NCI-H187 (cell line): ENCODE results near the gene FKTN.
"Not testable (repeated sequence)": the region's sequence is repeated elsewhere in the genome, so short reads cannot be mapped to it uniquely, and the experiment has no call there.

Experiments
- DNase-seq, 2 experiments: peaks; one replicate each; lab custom pipeline; 2025; lab: John Stamatoyannopoulos, UW

Gene FKTN

GRCh38 chr9:105557804-105558610 is at the start of gene FKTN:
TSS of gene FKTN (plus strand) at chr9:105558131. CDS start at chr9:105575033, 16,902 bp downstream.
- DNase-seq, result peak; percentile 26 to 39

GRCh38 chr9:105508530-105508929 is 49.4 kb upstream of the FKTN start:
- no peak for DNase-seq

- DNase-seq, result no peak
These were observed 47.9 kb upstream of the FKTN start for GRCh38 chr9:105510024-105510423.

GRCh38 chr9:105511446-105511845 is 46.5 kb upstream of the FKTN start:
- DNase-seq, result no peak

GRCh38 chr9:105515811-105516413 is 42.0 kb upstream of the FKTN start:
- DNase-seq, result no peak

GRCh38 chr9:105519710-105520369 is 38.1 kb upstream of the FKTN start:
- not testable (repeated sequence) for DNase-seq

GRCh38 chr9:105520992-105521391 is 36.9 kb upstream of the FKTN start:
- not testable (repeated sequence) for DNase-seq

GRCh38 chr9:105522618-105523385 is 35.1 kb upstream of the FKTN start:
- not testable (repeated sequence) for DNase-seq

- no peak for DNase-seq
These were observed 26.4 kb upstream of the FKTN start for GRCh38 chr9:105531530-105531929.

- no peak for DNase-seq
These were observed 21.8 kb upstream of the FKTN start for GRCh38 chr9:105535920-105536668.

- DNase-seq, result no peak
These were observed 18.5 kb upstream of the FKTN start for GRCh38 chr9:105539452-105539851.

GRCh38 chr9:105541838-105542237 is 16.1 kb upstream of the FKTN start:
- no peak for DNase-seq

- no peak for DNase-seq
These were observed 3.9 kb upstream of the FKTN start for GRCh38 chr9:105554042-105554441.

GRCh38 chr9:105572455-105572854 is 14.5 kb downstream of the FKTN start:
- DNase-seq, result no peak

- DNase-seq, result not testable (repeated sequence)
These were observed 22.0 kb downstream of the FKTN start for GRCh38 chr9:105579952-105580351.

- DNase-seq, result not testable (repeated sequence)
These were observed 23.6 kb downstream of the FKTN start for GRCh38 chr9:105581550-105581949.

- no peak for DNase-seq
These were observed 35.2 kb downstream of the FKTN start for GRCh38 chr9:105593145-105593544.

- no peak for DNase-seq
These were observed 51.0 kb downstream of the FKTN start for GRCh38 chr9:105608721-105609598.

GRCh38 chr9:105621001-105621400 is 63.1 kb downstream of the FKTN start:
- DNase-seq, result no peak

- no peak for DNase-seq
These were observed 67.2 kb downstream of the FKTN start for GRCh38 chr9:105625088-105625487.
